GM21786 (cell line): ENCODE data around the gene SCN7A.
"Not testable (repeated sequence)": the region's sequence is repeated elsewhere in the genome, so short reads cannot be mapped to it uniquely, and the experiment has no call there.

ENCODE experiments used
- ATAC-seq: cut with Tn5 transposase; IDR thresholded peaks from one replicate; pipeline ENCODE4 v1.9.1; 2021; ENCODE audit not compliant: unreplicated experiment

Gene SCN7A

DNA sequence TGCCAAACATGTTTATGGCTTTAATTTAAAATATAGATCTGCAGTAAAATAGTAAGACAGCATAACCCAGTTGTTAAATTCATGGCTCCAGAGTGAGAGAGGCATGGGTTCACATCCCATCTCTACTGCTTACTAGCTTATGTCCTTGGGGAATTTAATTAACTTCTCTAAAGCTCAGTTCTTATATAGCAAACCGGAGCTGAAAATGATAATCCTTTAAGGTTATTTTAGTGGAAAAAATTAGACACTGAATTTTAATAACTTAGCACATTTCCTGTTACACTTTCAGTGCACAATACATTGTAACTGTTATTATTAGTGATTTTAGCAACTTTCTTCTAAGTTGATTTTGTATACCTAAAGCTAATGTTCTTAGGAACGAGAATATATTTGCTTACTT, 133.1 kb downstream of the SCN7A start:
- no peak for ATAC-seq

DNA sequence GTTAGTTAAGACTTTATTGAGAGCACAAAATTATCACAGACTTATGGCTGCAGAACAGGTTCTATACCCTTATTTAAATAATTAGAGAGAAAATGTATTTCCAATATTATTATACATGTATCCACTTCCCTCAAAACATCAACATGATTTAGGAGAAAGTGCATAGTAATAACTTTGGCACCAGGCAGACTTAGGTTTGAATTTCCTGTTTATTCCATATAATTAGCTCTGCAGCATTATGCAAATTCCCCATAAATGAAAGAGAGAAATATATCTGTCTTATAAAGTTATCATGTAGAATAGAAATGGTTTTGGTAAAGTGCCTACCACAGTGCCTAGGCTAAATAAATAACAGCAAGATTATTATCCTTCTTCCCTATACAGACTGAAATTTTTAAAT, 133.6 kb downstream of the SCN7A start:
- ATAC-seq, result no peak

DNA sequence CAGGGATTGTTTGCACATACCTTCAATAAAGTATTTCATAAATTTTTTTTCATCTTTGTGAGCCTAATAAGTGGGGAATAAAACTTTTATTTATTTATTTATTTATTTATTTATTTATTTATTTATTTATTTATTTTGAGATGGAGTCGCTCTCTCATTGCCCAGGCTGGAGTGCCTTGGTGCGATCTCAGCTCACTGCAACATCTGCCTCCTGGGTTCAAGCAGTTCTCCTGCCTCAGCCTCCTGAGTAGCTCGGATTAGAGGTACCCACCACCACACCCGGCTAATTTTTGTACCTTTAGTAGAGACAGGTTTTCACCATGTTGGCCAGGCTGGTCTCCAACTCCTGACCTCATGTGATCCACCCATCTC, 136.1 kb downstream of the SCN7A start:
- ATAC-seq, result not testable (repeated sequence)

DNA sequence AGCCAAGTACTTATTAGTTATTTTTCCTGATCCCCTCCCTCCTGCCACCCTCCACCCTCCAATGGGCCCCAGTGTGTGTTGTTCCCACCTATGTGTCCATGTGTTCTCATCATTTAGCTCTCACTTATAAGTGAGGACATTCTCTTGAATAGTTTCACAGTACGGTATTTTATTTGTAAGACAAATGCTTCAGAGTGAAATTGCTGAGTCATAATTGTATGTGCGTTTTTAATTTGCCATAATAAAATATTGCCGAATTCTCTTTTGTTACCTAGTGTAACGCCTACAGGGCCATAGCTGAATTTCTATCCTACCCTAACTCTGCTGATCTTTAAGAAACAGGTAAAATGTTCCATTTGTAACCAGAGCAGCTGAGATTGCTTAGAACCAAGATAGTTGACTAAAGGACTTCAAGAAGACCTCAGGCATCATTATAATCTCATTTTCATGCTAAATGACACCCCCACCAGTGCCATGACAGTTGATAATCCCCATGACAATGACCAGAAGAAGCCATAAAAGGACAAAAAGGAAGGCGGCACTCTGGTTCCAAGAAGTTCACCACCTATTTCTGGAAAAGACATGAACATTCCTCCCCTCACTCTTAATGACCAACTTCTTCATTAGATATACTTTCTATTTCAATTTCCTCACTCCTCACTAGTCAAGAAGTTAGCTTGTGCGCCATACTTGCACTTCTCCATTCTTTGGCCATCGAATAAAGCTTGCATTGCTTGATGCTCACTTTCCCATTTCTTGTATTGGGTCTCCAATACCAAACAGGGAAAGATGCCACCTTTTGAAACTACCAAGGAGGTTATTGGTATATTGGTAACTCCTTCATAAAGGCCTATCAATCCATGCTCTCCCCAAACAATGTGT, 136.7 kb downstream of the SCN7A start:
- ATAC-seq, result no peak
